Measurements from ENCODE around the gene PDGFC.

- no peak for TF ChIP-seq CTCF (IDR thresholded peaks at IDR 0.05; ENCODE audit: control extremely low read depth in 1 of 3, insufficient read depth in 1 of 3, low read depth in 1 of 3, low read length in 3 of 3)
- TF ChIP-seq JUND (IDR thresholded peaks at IDR 0.05; ENCODE audit: low read length), result no peak
- TF ChIP-seq GABPA (IDR thresholded peaks at IDR 0.05; ENCODE audit: borderline replicate concordance, insufficient read depth, low read length), result no peak
- no peak for TF ChIP-seq POLR2AphosphoS5 (IDR thresholded peaks at IDR 0.05; ENCODE audit: low read depth, low read length)
- TF ChIP-seq POLR2A (IDR thresholded peaks at IDR 0.05; ENCODE audit: control extremely low read depth in 1 of 2, low read depth in 2 of 2, low read length in 2 of 2), result no peak
These were observed 48.1 kb downstream of the PDGFC start for GRCh38 chr4:156923525-156923924.
